ENCODE results near the gene HASPIN. TPM values are rescaled to one million over a fixed set of nuclear protein-coding genes. Genes with fewer than 3 reads are reported as not detected.
A peak's percentile ranks its signal among the peaks of the same experiment; 100 is the strongest.

The HASPIN gene
- total and polyA plus RNA-seq, 2 of the 13 experiments (the other 11 are each of a cell fraction or from before 2014, with no cell fraction given), result 2.7 to 8.1 TPM

GRCh38 chr17:3688027-3688553 is 35.6 kb upstream of the HASPIN start:
- Histone ChIP-seq H3K4me3 (replicated peaks in 1 of 3; ENCODE audit: insufficient read depth in 1 of 3, low read depth in 2 of 3, low read length in 3 of 3) (no peak overlapping the region), H3K79me2 (ENCODE audit: insufficient read depth, low read length) (no peaks in the 10 kb centered on the region), H3K9ac (ENCODE audit: insufficient read depth, low read depth, low read length) (no peak overlapping the region), H3K27me3 (ENCODE audit: control insufficient read depth in 1 of 2, insufficient read depth in 2 of 2, low read length in 2 of 2) (peaks cover 0 to 1% of the 10 kb centered on the region in 2 experiments; a peak in 2 of 5 replicates), H2AFZ (ENCODE audit: low read length) (no peak overlapping the region), H3K9me3 (ENCODE audit: low read length) (no peaks in the 10 kb centered on the region), H4K20me1 (ENCODE audit: insufficient read depth, low read length) (no peaks in the 10 kb centered on the region), H3K4me2 (ENCODE audit: low read depth, low read length) (no peak overlapping the region), H3K27ac (ENCODE audit: extremely low read length, insufficient read depth, low read length) (no peak overlapping the region), H3K4me1 (ENCODE audit: insufficient read depth, low read length) (no peaks in the 10 kb centered on the region), H3K36me3 (replicated peaks in 1 of 2; ENCODE audit: control insufficient read depth in 1 of 2, insufficient read depth in 2 of 2, low read length in 2 of 2) (no peaks in the 10 kb centered on the region)
- ATAC-seq (peak; percentile 12; the same call in 2 of the 3 replicates), DNase-seq (ENCODE audit: low spot score) (no peak), FAIRE-seq (no peak)
- ChIA-PET CTCF (ENCODE audit: low intra/inter-chr PET ratio, low total read pairs) (no interaction called here), POLR2A (no interaction called here)
- intact Hi-C loops (cut with micrococcal nuclease; ENCODE audit: unreplicated experiment) (no loop called here), in situ Hi-C loops (cut with HindIII; ENCODE audit: extremely low pct_ligation_motif_present, low pct_unique_long_range_greater_than_20kb) (no loop called here)
- no TSS peak for BruUV-seq (replicated peaks)
- WGBS (ENCODE audit: low lambda C conversion rate), result 57% methylated on average over 14 of the region's 19 CpGs
- TF ChIP-seq TP53 (CRISPR knock-in tag; conservative IDR thresholded peaks at IDR 0.05) (no peak), ZFY (CRISPR knock-in tag; IDR thresholded peaks at IDR 0.05) (no peak), SOX5 (CRISPR knock-in tag; IDR thresholded peaks at IDR 0.05; ENCODE audit: borderline replicate concordance) (no peak), ZNF850 (CRISPR knock-in tag; conservative IDR thresholded peaks at IDR 0.05) (no peak), ZNF124 (CRISPR knock-in tag; IDR thresholded peaks at IDR 0.05) (no peak), RORA (CRISPR knock-in tag; IDR thresholded peaks at IDR 0.05) (no peak), ZSCAN5A (CRISPR knock-in tag; IDR thresholded peaks at IDR 0.05; ENCODE audit: borderline replicate concordance) (no peak), ZHX1 (CRISPR knock-in tag; IDR thresholded peaks at IDR 0.05; ENCODE audit: low read depth) (no peak), CBX5 (CRISPR knock-in tag; IDR thresholded peaks at IDR 0.05; ENCODE audit: borderline replicate concordance) (no peak), MIXL1 (CRISPR knock-in tag; IDR thresholded peaks at IDR 0.05) (no peak), ZNF572 (CRISPR knock-in tag; IDR thresholded peaks at IDR 0.05) (no peak), ZNF839 (CRISPR knock-in tag; IDR thresholded peaks at IDR 0.05; ENCODE audit: borderline replicate concordance) (no peak), NCOA1 (CRISPR knock-in tag; IDR thresholded peaks at IDR 0.05) (no peak), ATAD3A (CRISPR knock-in tag; IDR thresholded peaks at IDR 0.05) (no peak), RFX1 (IDR thresholded peaks at IDR 0.05) (no peak)
- TF ChIP-seq, protein P1, sequence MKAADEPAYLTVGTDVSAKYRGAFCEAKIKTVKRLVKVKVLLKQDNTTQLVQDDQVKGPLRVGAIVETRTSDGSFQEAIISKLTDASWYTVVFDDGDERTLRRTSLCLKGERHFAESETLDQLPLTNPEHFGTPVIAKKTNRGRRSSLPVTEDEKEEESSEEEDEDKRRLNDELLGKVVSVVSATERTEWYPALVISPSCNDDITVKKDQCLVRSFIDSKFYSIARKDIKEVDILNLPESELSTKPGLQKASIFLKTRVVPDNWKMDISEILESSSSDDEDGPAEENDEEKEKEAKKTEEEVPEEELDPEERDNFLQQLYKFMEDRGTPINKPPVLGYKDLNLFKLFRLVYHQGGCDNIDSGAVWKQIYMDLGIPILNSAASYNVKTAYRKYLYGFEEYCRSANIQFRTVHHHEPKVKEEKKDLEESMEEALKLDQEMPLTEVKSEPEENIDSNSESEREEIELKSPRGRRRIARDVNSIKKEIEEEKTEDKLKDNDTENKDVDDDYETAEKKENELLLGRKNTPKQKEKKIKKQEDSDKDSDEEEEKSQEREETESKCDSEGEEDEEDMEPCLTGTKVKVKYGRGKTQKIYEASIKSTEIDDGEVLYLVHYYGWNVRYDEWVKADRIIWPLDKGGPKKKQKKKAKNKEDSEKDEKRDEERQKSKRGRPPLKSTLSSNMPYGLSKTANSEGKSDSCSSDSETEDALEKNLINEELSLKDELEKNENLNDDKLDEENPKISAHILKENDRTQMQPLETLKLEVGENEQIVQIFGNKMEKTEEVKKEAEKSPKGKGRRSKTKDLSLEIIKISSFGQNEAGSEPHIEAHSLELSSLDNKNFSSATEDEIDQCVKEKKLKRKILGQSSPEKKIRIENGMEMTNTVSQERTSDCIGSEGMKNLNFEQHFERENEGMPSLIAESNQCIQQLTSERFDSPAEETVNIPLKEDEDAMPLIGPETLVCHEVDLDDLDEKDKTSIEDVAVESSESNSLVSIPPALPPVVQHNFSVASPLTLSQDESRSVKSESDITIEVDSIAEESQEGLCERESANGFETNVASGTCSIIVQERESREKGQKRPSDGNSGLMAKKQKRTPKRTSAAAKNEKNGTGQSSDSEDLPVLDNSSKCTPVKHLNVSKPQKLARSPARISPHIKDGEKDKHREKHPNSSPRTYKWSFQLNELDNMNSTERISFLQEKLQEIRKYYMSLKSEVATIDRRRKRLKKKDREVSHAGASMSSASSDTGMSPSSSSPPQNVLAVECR (CRISPR knock-in tag; IDR thresholded peaks at IDR 0.05; ENCODE audit: borderline replicate concordance), result no peak

Data from HepG2 (cell line).